Keratinocyte (primary cell): ENCODE results near the gene CCL7. TPM values are rescaled to one million over a fixed set of nuclear protein-coding genes. Genes with fewer than 3 reads are reported as not detected.

Experiments
- DNase-seq: peaks from one replicate; pipeline ENCODE4 v3.0.0-alpha.2; 2011; ENCODE audit warnings: low read depth, missing footprints, low spot score
- FAIRE-seq: peaks from 2 replicates; lab custom pipeline; 2011; peaks lifted over from hg19 to GRCh38; lab: Jason Lieb, UNC
- H2AFZ ChIP-seq: 2 replicates; pipeline ENCODE4 v1.6.0; 2012; ENCODE audit warnings: low read length, control low read depth, inconsistent platforms; ENCODE audit not compliant: control insufficient read depth
- H3K27ac ChIP-seq: 2 replicates; pipeline ENCODE4 v1.5.1; 2011; ENCODE audit warnings: low read length; ENCODE audit not compliant: control insufficient read depth, insufficient read depth
- H3K27me3 ChIP-seq: 3 replicates; pipeline ENCODE4 v1.6.0; 2011; ENCODE audit warnings: low read length; ENCODE audit not compliant: control insufficient read depth, insufficient read depth; ENCODE audit errors: extremely low read depth
- H3K36me3 ChIP-seq, 2 experiments: 2 replicates in 1 of 2; 3 replicates in 1 of 2; pipeline ENCODE4 v1.5.1; 2011; ENCODE audit warnings: low read length in 2 of 2, mild to moderate bottlenecking in 1 of 2; ENCODE audit not compliant: control insufficient read depth in 2 of 2, insufficient read depth in 2 of 2; ENCODE audit errors: extremely low read depth in 1 of 2
- H3K4me1 ChIP-seq: 3 replicates; pipeline ENCODE4 v1.5.1; 2011; ENCODE audit warnings: low read length; ENCODE audit not compliant: control insufficient read depth, insufficient read depth; ENCODE audit errors: extremely low read depth
- H3K4me2 ChIP-seq: 3 replicates; pipeline ENCODE4 v1.6.0; 2011; ENCODE audit warnings: low read depth, low read length; ENCODE audit not compliant: control insufficient read depth, insufficient read depth; ENCODE audit errors: extremely low read depth
- H3K4me3 ChIP-seq, 3 experiments: fragments of 200-600 bp in 1 of 3; sonication (generic) in 1 of 3; 2 replicates in 2 of 3; 3 replicates in 1 of 3; pipeline ENCODE4 v1.5.1; 2011 to 2016; ENCODE audit warnings: low read length in 3 of 3, mild to moderate bottlenecking in 3 of 3, control low read depth in 2 of 3, inconsistent platforms in 1 of 3, low read depth in 1 of 3, mixed read lengths in 1 of 3, mixed run types in 1 of 3, moderate library complexity in 1 of 3; ENCODE audit not compliant: control insufficient read depth in 2 of 3, insufficient read depth in 2 of 3; ENCODE audit errors: extremely low read depth in 1 of 3
- H3K79me2 ChIP-seq: 2 replicates; pipeline ENCODE4 v1.6.0; 2012; ENCODE audit warnings: low read length; ENCODE audit not compliant: control insufficient read depth, insufficient read depth
- H3K9ac ChIP-seq: 3 replicates; pipeline ENCODE4 v1.6.0; 2011; ENCODE audit warnings: low read length; ENCODE audit not compliant: control insufficient read depth, insufficient read depth; ENCODE audit errors: extremely low read depth
- H3K9me1 ChIP-seq: 3 replicates; pipeline ENCODE4 v1.6.0; 2011; ENCODE audit warnings: low read length; ENCODE audit not compliant: control insufficient read depth, insufficient read depth; ENCODE audit errors: extremely low read depth
- H3K9me3 ChIP-seq: 2 replicates; pipeline ENCODE4 v1.5.1; 2012; ENCODE audit warnings: low read depth, low read length; ENCODE audit not compliant: control insufficient read depth
- H4K20me1 ChIP-seq: 3 replicates; pipeline ENCODE4 v1.6.0; 2011; ENCODE audit warnings: low read length; ENCODE audit not compliant: control insufficient read depth, insufficient read depth; ENCODE audit errors: extremely low read depth
- CTCF ChIP-seq, 3 experiments: IDR thresholded peaks in 1 of 3; conservative IDR thresholded peaks in 1 of 3; optimal IDR thresholded peaks in 1 of 3; 2 replicates in 2 of 3; 3 replicates in 1 of 3; pipeline versions ENCODE3 to v1.5.1; 2011; ENCODE audit warnings: low read length in 3 of 3, mild to moderate bottlenecking in 3 of 3, moderate library complexity in 2 of 3, control low read depth in 1 of 3, inconsistent platforms in 1 of 3; ENCODE audit not compliant: insufficient read depth in 2 of 3; ENCODE audit errors: extremely low read depth in 1 of 3
- EZH2 ChIP-seq: IDR thresholded peaks from one replicate; pipeline ENCODE4 v1.6.1; 2012; ENCODE audit warnings: inconsistent platforms, mild to moderate bottlenecking, low read length, moderate library complexity
- dilution Hi-C: fragments of 300-500 bp; cut with MboI; formaldehyde crosslinking; loops from one replicate; pipeline ENCODE4 v1.7.0; 2020; ENCODE audit warnings: low sequenced_read_pairs; ENCODE audit not compliant: extremely low pct_ligation_motif_present
- polyA plus RNA-seq, 5 experiments: library from polyadenylated mRNA; depleted of rRNA in 3 of 5; stranded (reverse) in 3 of 5; stranded (forward) in 1 of 5; unstranded in 1 of 5; fragments of >200 nt; gene quantifications; 1 replicate in 1 of 5; 2 replicates in 3 of 5; 3 replicates in 1 of 5; pipeline versions ENCODE4 v1.2.1 to v1.2.3, GENCODE V29; 2011 to 2012; ENCODE audit warnings: missing spikeins in 2 of 5, low read depth in 1 of 5, low replicate concordance in 1 of 5

Gene CCL7
- polyA plus RNA-seq, 1 donor (not counting 4 experiments of a cell fraction or from before 2014, with no cell fraction given): not detected

DNA sequence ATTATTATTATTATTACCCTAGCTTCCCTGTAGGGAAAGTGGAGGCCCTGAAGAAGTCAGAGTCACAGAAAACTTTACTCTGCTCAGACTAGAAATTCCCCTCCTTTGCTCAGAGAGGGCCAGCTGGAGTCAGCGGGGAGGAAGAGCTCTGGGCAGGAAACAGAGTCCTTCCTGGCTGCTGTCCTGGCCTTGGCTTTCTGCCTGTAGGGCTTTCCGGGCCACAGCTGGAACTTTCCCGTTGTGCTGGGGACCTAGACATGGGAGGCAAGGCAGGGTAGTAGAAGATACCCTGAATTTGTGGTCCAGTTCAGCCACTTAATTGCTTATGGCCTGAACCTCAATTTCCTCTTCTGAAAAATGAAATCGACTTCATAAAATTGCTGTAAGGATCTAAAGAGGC is 29.0 kb upstream of the CCL7 start:
- H3K4me1 ChIP-seq: no peaks in the 10 kb centered on the region
- H3K4me3 ChIP-seq: no peak overlapping the region
- dilution Hi-C loops: no loop called here
- H3K36me3 ChIP-seq: no peaks in the 10 kb centered on the region
- no peaks in the 10 kb centered on the region for H3K9me3 ChIP-seq
- H4K20me1 ChIP-seq: no peaks in the 10 kb centered on the region
- no peaks in the 10 kb centered on the region for H3K27me3 ChIP-seq
- H3K9me1 ChIP-seq: no peaks in the 10 kb centered on the region
- no peak overlapping the region for H3K9ac ChIP-seq
- no peak for FAIRE-seq
- H3K27ac ChIP-seq: no peak overlapping the region
- DNase-seq: no peak
- no peaks in the 10 kb centered on the region for H3K79me2 ChIP-seq
- H2AFZ ChIP-seq: no peak overlapping the region
- no peak for TF ChIP-seq CTCF (optimal IDR thresholded peaks at IDR 0.05 in 1 of 3, IDR thresholded peaks at IDR 0.05 in 1 of 3, conservative IDR thresholded peaks at IDR 0.05 in 1 of 3; ENCODE audit: extremely low read depth in 1 of 3, insufficient read depth in 2 of 3, low read length in 3 of 3)
- no peak for TF ChIP-seq EZH2
- no peak overlapping the region for H3K4me2 ChIP-seq

GRCh38 chr17:34242587-34243363 is 27.2 kb upstream of the CCL7 start:
- Histone ChIP-seq H3K27ac (no peak overlapping the region), H3K9me1 (no peaks in the 10 kb centered on the region), H3K4me1 (no peaks in the 10 kb centered on the region), H3K36me3 (no peaks in the 10 kb centered on the region), H4K20me1 (no peaks in the 10 kb centered on the region), H3K79me2 (no peaks in the 10 kb centered on the region), H3K27me3 (no peaks in the 10 kb centered on the region), H3K4me3 (no peak overlapping the region), H2AFZ (no peak overlapping the region), H3K4me2 (no peak overlapping the region), H3K9me3 (no peaks in the 10 kb centered on the region), H3K9ac (no peak overlapping the region)
- FAIRE-seq (no peak), DNase-seq (no peak)
- dilution Hi-C loops: no loop called here
- TF ChIP-seq CTCF (optimal IDR thresholded peaks at IDR 0.05 in 1 of 3, IDR thresholded peaks at IDR 0.05 in 1 of 3, conservative IDR thresholded peaks at IDR 0.05 in 1 of 3; ENCODE audit: extremely low read depth in 1 of 3, insufficient read depth in 2 of 3, low read length in 3 of 3): no peak
- no peak for TF ChIP-seq EZH2
